ENCODE data around the gene MEF2B. TPM values are rescaled to one million over a fixed set of nuclear protein-coding genes. Genes with fewer than 3 reads are reported as not detected.

The MEF2B gene
- total and polyA plus RNA-seq, 10 of the 15 experiments (the other 5 are each of a cell fraction or from before 2014, with no cell fraction given): 0.09 to 33.0 (median 8.9) TPM

- no peak for TF ChIP-seq CUX1 (IDR thresholded peaks at IDR 0.05; ENCODE audit: insufficient replicate concordance, low read depth, low read length)
- TF ChIP-seq CHD1 (IDR thresholded peaks at IDR 0.05; ENCODE audit: low read depth, low read length): no peak
- no peak for TF ChIP-seq MYB (IDR thresholded peaks at IDR 0.05; ENCODE audit: borderline replicate concordance, low read depth, low read length)
- no peak for TF ChIP-seq ZNF687 (IDR thresholded peaks at IDR 0.05)
Measured at GRCh38 chr19:19206938-19207337, 36.9 kb upstream of the MEF2B start (continued).
